ENCODE data around the gene TRPC5OS.

GRCh38 chrX:111892375-111892774 is 16.4 kb downstream of the TRPC5OS start:
- TF ChIP-seq EP300 (conservative IDR thresholded peaks at IDR 0.05; ENCODE audit: poor library complexity, severe bottlenecking) (no peak), CTCF (IDR thresholded peaks at IDR 0.05; ENCODE audit: poor library complexity, severe bottlenecking) (no peak), TAF1 (IDR thresholded peaks at IDR 0.05; ENCODE audit: low read depth) (no peak), EZH2 (IDR thresholded peaks at IDR 0.05; ENCODE audit: borderline replicate concordance, insufficient read depth, low read length, poor library complexity, severe bottlenecking) (no peak), RAD21 (conservative IDR thresholded peaks at IDR 0.05) (no peak)

All from neural cell (in vitro differentiated cells).